NB4 (cell line): ENCODE measurements around the gene ADGRL3.

Experiments
- DNase-seq: peaks from one replicate; pipeline ENCODE4 v3.0.0; 2010; ENCODE audit warnings: low read depth
- H3K4me3 ChIP-seq: one replicate; pipeline ENCODE4 v1.5.1; 2011; ENCODE audit warnings: mild to moderate bottlenecking, low read depth, low read length, moderate library complexity
- MYC ChIP-seq: IDR thresholded peaks from 2 replicates; pipeline ENCODE4 v1.6.1; 2011; ENCODE audit warnings: low read depth, low read length
- POLR2A ChIP-seq: IDR thresholded peaks from 2 replicates; pipeline ENCODE4 v1.6.1; 2011; ENCODE audit warnings: mild to moderate bottlenecking; ENCODE audit not compliant: insufficient read length; ENCODE audit errors: extremely low read depth
- TF ChIP-seq, protein P1 (sequence below): IDR thresholded peaks from 2 replicates; pipeline ENCODE4 v1.6.1; 2011; ENCODE audit warnings: low read depth, low read length
- TF ChIP-seq, protein P2 (sequence below): IDR thresholded peaks from one replicate; pipeline ENCODE4 v1.5.1; 2012; ENCODE audit warnings: low read depth, low read length

The ADGRL3 gene

DNA sequence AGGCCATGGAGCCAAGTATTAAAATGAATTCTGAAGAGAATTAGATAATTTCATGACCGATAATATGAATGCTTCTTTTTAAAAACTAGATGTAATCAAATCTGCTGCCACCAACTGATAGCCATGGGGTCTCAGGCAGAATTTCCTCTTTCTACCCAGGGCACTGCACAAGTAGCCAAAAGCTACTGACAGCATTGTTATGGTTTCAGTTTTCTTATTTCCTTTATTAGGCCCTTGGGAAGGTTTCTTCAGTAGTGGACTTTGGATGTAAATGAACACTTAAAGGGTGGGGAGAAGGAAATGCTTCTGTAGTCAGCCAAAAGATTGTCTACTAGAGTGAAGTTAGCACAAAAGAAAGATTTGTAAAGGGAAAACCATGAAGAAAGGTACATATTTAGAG is 686.0 kb downstream of the ADGRL3 start:
- peak; percentile 31 for DNase-seq
- H3K4me3 ChIP-seq = no peak overlapping the region
- TF ChIP-seq, protein P1, sequence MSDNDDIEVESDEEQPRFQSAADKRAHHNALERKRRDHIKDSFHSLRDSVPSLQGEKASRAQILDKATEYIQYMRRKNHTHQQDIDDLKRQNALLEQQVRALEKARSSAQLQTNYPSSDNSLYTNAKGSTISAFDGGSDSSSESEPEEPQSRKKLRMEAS = no peak
- TF ChIP-seq MYC (no peak), POLR2A (no peak)
- TF ChIP-seq, protein P2, sequence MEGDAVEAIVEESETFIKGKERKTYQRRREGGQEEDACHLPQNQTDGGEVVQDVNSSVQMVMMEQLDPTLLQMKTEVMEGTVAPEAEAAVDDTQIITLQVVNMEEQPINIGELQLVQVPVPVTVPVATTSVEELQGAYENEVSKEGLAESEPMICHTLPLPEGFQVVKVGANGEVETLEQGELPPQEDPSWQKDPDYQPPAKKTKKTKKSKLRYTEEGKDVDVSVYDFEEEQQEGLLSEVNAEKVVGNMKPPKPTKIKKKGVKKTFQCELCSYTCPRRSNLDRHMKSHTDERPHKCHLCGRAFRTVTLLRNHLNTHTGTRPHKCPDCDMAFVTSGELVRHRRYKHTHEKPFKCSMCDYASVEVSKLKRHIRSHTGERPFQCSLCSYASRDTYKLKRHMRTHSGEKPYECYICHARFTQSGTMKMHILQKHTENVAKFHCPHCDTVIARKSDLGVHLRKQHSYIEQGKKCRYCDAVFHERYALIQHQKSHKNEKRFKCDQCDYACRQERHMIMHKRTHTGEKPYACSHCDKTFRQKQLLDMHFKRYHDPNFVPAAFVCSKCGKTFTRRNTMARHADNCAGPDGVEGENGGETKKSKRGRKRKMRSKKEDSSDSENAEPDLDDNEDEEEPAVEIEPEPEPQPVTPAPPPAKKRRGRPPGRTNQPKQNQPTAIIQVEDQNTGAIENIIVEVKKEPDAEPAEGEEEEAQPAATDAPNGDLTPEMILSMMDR = no peak

DNA sequence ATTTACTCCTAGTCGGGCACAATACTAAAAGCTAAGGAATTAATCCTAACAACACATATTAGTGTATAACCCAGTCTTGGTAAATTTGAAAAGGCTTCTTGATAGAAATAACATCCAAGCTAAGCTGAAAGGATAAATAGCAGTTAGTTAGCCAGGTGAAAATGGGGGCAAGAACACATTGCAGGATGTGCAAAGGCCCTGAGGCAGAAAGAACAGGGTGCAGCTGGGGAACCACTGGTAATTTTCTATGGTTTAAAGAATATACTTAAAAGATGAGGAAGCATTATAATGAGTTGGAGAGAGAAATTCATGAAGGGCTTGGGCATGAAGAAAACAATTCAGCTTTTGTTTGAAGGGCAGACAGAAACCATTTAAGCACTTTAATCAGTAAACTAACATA is 689.0 kb downstream of the ADGRL3 start:
- H3K4me3 ChIP-seq = no peak overlapping the region
- TF ChIP-seq POLR2A = no peak
- TF ChIP-seq, protein P2 = no peak
- DNase-seq = no peak

- DNase-seq = no peak
- no peak overlapping the region for H3K4me3 ChIP-seq
- TF ChIP-seq MYC (no peak), POLR2A (no peak)
- TF ChIP-seq, protein P1 = no peak
- TF ChIP-seq, protein P2 = no peak
Measured at GRCh38 chr4:61890321-61890720, 690.2 kb downstream of the ADGRL3 start.

DNA sequence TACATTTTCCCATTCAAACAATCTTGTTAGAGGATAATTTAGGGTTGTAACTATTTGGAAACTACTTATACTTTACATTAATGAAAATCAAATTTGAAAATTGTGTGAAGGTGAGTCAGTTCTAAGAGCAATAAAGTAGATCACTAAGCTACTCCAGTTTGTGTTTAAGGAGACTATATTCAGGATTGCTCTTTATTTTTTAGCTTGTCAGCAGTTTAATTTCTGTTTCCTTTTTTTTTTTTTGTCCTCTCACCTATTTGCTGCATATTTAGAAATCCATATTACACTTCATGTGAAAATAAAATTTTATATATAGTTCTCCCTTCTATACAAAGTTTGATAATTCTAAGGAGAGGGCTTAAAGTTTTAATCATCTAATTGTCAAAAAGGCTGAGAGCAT is 691.8 kb downstream of the ADGRL3 start:
- TF ChIP-seq, protein P2 = no peak
- no peak for TF ChIP-seq POLR2A
- H3K4me3 ChIP-seq = no peak overlapping the region
- DNase-seq = no peak

- no peak overlapping the region for H3K4me3 ChIP-seq
- TF ChIP-seq, protein P1 = no peak
- TF ChIP-seq, protein P2 = no peak
- no peak for TF ChIP-seq MYC
- no peak for TF ChIP-seq POLR2A
- no peak for DNase-seq
Measured at GRCh38 chr4:61896634-61897033, 696.5 kb downstream of the ADGRL3 start.

GRCh38 chr4:61909031-61909430 is 708.9 kb downstream of the ADGRL3 start:
- no peak for DNase-seq
- no peak overlapping the region for H3K4me3 ChIP-seq
- TF ChIP-seq, protein P1 = no peak
- TF ChIP-seq, protein P2 = no peak
- TF ChIP-seq POLR2A (no peak), MYC (no peak)
